ENCODE data around the gene ACTRT3.

ACTRT3 gene

DNA sequence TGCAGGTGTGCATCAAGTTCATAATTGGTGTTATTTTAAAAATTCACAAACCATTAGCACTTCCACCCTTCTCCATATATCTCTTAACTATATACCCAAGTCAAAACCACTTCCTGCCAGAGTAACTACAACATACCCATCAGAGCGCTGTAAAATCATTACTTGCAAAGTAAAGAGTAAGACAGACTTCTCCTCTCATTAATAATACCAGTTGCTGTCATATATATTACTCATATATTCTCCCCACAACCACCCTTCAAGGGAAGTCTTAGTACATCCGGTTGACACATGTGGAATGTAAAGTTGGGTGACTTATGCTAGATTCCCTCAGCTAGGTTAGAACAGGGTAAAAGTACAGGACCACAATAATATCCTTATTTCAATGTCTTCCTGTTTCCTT, 10.1 kb downstream of the ACTRT3 start:
- TF ChIP-seq, protein P1, sequence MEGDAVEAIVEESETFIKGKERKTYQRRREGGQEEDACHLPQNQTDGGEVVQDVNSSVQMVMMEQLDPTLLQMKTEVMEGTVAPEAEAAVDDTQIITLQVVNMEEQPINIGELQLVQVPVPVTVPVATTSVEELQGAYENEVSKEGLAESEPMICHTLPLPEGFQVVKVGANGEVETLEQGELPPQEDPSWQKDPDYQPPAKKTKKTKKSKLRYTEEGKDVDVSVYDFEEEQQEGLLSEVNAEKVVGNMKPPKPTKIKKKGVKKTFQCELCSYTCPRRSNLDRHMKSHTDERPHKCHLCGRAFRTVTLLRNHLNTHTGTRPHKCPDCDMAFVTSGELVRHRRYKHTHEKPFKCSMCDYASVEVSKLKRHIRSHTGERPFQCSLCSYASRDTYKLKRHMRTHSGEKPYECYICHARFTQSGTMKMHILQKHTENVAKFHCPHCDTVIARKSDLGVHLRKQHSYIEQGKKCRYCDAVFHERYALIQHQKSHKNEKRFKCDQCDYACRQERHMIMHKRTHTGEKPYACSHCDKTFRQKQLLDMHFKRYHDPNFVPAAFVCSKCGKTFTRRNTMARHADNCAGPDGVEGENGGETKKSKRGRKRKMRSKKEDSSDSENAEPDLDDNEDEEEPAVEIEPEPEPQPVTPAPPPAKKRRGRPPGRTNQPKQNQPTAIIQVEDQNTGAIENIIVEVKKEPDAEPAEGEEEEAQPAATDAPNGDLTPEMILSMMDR (conservative IDR thresholded peaks at IDR 0.05; ENCODE audit: low read depth, low read length): no peak
- Histone ChIP-seq H3K4me1 (ENCODE audit: low read depth, poor library complexity, severe bottlenecking) (peaks cover 6% of the 10 kb centered on the region), H3K79me2 (ENCODE audit: insufficient read depth, low read depth) (no peaks in the 10 kb centered on the region), H3K36me3 (ENCODE audit: insufficient read depth) (no peaks in the 10 kb centered on the region), H3K27me3 (ENCODE audit: insufficient read depth, low read depth) (no peaks in the 10 kb centered on the region), H3K27ac (no peak overlapping the region), H3K4me2 (no peak overlapping the region), H3K4me3 (IDR thresholded peaks at IDR 0.05; ENCODE audit: insufficient read depth, low read depth, low read length) (no peak overlapping the region), H2AFZ (ENCODE audit: low read depth) (no peak overlapping the region), H4K20me1 (ENCODE audit: insufficient read depth) (no peaks in the 10 kb centered on the region), H3K9ac (no peak overlapping the region)

DNA sequence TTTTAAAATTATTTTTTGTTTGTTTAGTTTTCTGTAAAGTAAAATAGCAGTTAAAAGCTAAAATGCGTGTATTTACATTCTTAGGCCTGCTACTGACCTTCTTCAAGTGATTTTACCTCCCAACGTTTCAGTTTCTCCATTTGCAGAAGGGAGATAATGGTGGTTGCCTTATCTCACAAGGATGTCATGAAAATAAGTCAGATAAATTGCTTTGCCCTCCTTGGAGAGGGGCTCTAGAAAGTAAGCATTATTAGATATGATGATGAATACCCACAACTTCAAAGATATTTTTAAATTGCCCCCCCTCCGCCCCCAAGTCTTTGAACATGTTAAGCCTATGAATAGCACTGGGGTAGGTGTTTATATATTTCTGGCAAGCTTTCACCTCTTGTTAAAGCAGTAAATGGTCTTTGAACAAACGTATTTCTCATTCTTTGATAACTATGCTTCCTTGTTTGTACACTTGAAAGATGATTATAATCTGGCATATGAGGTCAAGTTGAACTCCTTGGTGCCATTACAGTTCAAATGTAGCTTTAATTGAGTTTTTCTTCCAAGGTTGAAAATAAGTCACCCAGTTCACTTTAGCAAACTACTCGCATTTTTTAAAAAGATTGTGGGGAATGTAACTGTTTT, 10.9 kb downstream of the ACTRT3 start:
- Histone ChIP-seq H3K4me3 (IDR thresholded peaks at IDR 0.05; ENCODE audit: insufficient read depth, low read depth, low read length) (no peak overlapping the region), H3K27me3 (ENCODE audit: insufficient read depth, low read depth) (no peaks in the 10 kb centered on the region), H3K4me1 (ENCODE audit: low read depth, poor library complexity, severe bottlenecking) (peaks cover 6% of the 10 kb centered on the region), H4K20me1 (ENCODE audit: insufficient read depth) (no peaks in the 10 kb centered on the region), H3K4me2 (no peak overlapping the region), H3K36me3 (ENCODE audit: insufficient read depth) (no peaks in the 10 kb centered on the region), H3K79me2 (ENCODE audit: insufficient read depth, low read depth) (no peaks in the 10 kb centered on the region), H3K9ac (no peak overlapping the region), H2AFZ (ENCODE audit: low read depth) (no peak overlapping the region), H3K27ac (no peak overlapping the region)
- TF ChIP-seq, protein P1 (conservative IDR thresholded peaks at IDR 0.05; ENCODE audit: low read depth, low read length): no peak

DNA sequence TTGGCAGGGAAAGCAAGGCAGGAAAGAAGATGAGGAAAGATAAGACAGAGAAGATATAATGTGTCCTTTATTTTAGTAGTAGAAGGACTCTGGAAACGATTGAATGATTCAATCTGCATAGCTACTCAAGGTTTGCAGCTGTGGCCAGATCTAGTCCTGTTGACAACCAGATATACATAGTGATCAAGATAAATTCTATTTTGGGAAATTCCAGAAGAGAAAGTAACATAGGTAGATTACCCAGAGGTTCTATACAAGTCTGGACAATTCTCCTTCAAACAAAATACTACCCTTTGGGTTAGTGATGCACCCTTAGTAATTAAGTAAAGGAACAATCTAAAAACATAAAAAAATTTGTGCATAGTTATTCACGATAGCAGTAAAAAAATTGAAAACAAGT, 13.9 kb downstream of the ACTRT3 start:
- no peaks in the 10 kb centered on the region for H3K79me2 ChIP-seq (ENCODE audit: insufficient read depth, low read depth)
- H3K27me3 ChIP-seq (ENCODE audit: insufficient read depth, low read depth): no peaks in the 10 kb centered on the region
- H3K9ac ChIP-seq: no peak overlapping the region
- TF ChIP-seq, protein P1 (conservative IDR thresholded peaks at IDR 0.05; ENCODE audit: low read depth, low read length): no peak
- H3K36me3 ChIP-seq (ENCODE audit: insufficient read depth): no peaks in the 10 kb centered on the region
- no peaks in the 10 kb centered on the region for H4K20me1 ChIP-seq (ENCODE audit: insufficient read depth)
- no peak overlapping the region for H3K4me3 ChIP-seq (IDR thresholded peaks at IDR 0.05; ENCODE audit: insufficient read depth, low read depth, low read length)
- H3K27ac ChIP-seq: no peak overlapping the region
- H3K4me2 ChIP-seq: no peak overlapping the region
- no peaks in the 10 kb centered on the region for H3K4me1 ChIP-seq (ENCODE audit: low read depth, poor library complexity, severe bottlenecking)
- H2AFZ ChIP-seq (ENCODE audit: low read depth): no peak overlapping the region

DNA sequence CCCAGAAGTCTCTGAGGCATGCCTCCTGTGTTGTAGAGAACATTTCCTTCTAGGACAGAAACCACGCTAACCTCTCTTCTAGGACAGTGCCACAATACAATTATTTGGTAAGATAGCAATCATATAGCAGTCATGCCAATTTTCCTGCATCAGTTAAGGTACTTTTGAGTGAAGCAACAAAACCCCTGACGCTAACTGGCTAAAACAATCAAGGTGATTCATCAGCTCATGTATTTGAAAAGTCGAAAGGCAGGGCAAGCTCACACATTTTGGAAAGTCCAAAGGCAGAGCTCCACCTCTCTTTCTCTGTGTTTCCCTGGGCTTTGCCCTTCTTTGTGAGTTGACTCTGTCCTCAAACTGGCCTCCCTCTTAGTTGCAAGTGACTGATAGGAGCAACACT, 14.7 kb downstream of the ACTRT3 start:
- no peak overlapping the region for H3K27ac ChIP-seq

More for the DNA sequence above, 14.7 kb downstream of the ACTRT3 start:
- TF ChIP-seq, protein P1 (conservative IDR thresholded peaks at IDR 0.05; ENCODE audit: low read depth, low read length): no peak
- H3K9ac ChIP-seq: no peak overlapping the region
- H2AFZ ChIP-seq (ENCODE audit: low read depth): no peak overlapping the region
- no peaks in the 10 kb centered on the region for H3K27me3 ChIP-seq (ENCODE audit: insufficient read depth, low read depth)
- H4K20me1 ChIP-seq (ENCODE audit: insufficient read depth): no peaks in the 10 kb centered on the region
- H3K4me1 ChIP-seq (ENCODE audit: low read depth, poor library complexity, severe bottlenecking): no peaks in the 10 kb centered on the region
- no peak overlapping the region for H3K4me3 ChIP-seq (IDR thresholded peaks at IDR 0.05; ENCODE audit: insufficient read depth, low read depth, low read length)
- no peaks in the 10 kb centered on the region for H3K79me2 ChIP-seq (ENCODE audit: insufficient read depth, low read depth)
- no peaks in the 10 kb centered on the region for H3K36me3 ChIP-seq (ENCODE audit: insufficient read depth)
- H3K4me2 ChIP-seq: no peak overlapping the region
